ENCODE data around the gene ZNF747. TPM values are rescaled to one million over a fixed set of nuclear protein-coding genes. Genes with fewer than 3 reads are reported as not detected.

Gene ZNF747
- polyA plus RNA-seq, 1 experiment: 6.4 TPM

DNA sequence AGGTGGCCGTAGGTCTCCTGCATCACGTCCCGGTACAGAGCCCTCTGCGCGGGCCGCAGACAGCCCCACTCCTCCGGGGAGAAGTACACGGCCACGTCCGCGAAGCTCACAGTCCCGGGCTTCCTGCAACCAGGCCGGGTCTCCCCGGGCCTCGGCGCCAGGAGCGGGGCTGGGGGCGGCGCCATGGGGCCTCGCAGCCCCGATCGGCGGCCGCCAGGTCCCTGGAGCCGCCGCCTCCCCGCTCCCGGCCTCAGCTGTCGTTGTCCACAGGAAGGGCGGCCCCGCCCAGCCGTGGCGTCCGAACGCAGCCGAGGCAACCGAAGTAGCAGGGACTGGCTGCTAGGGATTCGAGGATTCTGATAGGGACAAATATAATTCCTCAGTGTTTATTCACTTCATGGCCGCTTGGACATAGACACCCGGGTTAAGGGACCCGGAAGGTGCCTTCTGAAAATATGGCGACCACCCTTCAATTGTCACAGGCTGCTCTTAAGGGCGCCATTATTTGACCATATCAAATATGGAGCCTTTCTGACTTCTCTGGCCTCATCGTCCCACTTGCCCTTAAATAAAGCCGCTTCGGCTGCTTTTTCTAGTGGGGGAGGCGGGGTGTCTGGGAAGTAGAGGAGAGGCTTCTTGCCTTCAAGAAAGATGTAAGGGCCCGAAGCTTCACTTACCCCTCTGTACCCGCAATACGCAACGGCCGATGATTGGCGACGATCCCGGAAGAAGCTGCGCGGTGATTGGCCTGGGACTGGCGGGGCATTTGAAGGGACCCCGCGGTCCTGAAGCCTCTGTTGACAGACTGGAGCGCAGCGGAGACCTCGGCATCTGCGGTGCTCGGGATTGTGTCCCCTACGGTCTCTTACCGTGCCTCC is 37.0 kb upstream of the ZNF747 start, which contains the start of gene ZNF688:
Gene ZNF688, minus strand, starts transcription at position 270 of the 878 bp plus-strand sequence. Its CDS starts 85 bp downstream, at position 185.
- DNase-seq (ENCODE audit: low read depth): peak; percentile 96
- Histone ChIP-seq H3K36me3 (ENCODE audit: control insufficient read depth, insufficient read depth, low read length) (no peaks in the 10 kb centered on the region), H3K27me3 (ENCODE audit: control insufficient read depth, insufficient read depth, low read length) (no peaks in the 10 kb centered on the region), H3K4me3 (ENCODE audit: low read depth, low read length) (peak within 1 kb of the TSS; percentile 51)
- CTCF ChIA-PET: interaction anchor here (0.7 to 1.5 kb wide), 9 partner anchors 10 to 142 kb away, joined by 3 to 7 read pairs (median 4); partner anchors contain the start of genes DCTPP1 and ZNF764
- TF ChIP-seq, protein P1, sequence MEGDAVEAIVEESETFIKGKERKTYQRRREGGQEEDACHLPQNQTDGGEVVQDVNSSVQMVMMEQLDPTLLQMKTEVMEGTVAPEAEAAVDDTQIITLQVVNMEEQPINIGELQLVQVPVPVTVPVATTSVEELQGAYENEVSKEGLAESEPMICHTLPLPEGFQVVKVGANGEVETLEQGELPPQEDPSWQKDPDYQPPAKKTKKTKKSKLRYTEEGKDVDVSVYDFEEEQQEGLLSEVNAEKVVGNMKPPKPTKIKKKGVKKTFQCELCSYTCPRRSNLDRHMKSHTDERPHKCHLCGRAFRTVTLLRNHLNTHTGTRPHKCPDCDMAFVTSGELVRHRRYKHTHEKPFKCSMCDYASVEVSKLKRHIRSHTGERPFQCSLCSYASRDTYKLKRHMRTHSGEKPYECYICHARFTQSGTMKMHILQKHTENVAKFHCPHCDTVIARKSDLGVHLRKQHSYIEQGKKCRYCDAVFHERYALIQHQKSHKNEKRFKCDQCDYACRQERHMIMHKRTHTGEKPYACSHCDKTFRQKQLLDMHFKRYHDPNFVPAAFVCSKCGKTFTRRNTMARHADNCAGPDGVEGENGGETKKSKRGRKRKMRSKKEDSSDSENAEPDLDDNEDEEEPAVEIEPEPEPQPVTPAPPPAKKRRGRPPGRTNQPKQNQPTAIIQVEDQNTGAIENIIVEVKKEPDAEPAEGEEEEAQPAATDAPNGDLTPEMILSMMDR (IDR thresholded peaks at IDR 0.05; ENCODE audit: insufficient read depth, low read depth, low read length): no peak
- POLR2A ChIA-PET: interaction anchor here (0.5 kb wide), 1 partner anchor 25 kb away, joined by 3 read pairs; no protein-coding TSS in a partner anchor

DNA sequence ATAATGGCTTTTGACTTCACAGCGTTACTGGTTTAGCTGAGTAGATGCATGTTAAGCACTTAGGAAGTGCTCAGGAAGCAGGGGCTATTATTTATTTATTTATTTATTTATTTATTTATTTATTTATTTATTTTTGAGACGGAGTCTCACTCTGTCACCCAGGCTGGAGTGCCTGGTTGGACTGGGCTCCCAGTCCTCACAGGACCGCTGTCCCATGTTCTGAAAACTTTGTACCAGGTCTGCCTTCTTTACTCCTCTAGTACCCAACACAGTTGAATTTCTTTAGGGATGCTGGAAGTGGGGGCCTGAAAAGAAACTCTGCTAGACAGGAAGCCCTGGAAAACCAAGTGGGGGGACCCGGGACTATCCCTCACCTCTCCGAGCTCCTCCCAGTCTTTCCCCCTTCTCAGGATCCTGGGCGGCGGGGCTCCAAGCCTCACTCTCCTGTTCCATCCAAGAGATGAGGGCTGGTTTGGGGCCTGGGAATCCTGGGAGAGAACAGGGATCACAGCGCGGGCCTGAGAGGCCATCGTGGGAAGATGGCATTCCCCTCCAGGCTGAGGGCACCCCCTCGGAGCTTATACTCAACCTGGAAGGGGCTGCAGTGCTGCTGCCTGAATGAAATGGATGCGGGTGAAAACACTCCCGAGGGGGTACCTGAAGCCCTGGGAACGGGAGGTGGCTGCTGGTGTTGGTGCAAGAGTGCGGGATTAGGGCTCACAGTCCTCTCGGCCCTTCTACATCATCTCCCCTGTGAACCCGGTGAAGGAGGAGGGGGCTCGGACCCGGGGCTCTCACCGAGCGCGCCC is 36.2 kb upstream of the ZNF747 start:
- DNase-seq (ENCODE audit: low read depth): no peak
- ChIA-PET CTCF (interaction anchor here (1.2 kb wide), 2 partner anchors 14 to 58 kb away, joined by 3 to 4 read pairs; no protein-coding TSS in a partner anchor), POLR2A (interaction anchor here (0.5 kb wide), 1 partner anchor 24 kb away, joined by 3 read pairs; no protein-coding TSS in a partner anchor)
- Histone ChIP-seq H3K36me3 (ENCODE audit: control insufficient read depth, insufficient read depth, low read length) (no peaks in the 10 kb centered on the region; the same call in 1 of the 2 replicates), H3K4me3 (ENCODE audit: low read depth, low read length) (peak overlapping the region; percentile 51), H3K27me3 (ENCODE audit: control insufficient read depth, insufficient read depth, low read length) (no peaks in the 10 kb centered on the region)
- TF ChIP-seq, protein P1 (IDR thresholded peaks at IDR 0.05; ENCODE audit: insufficient read depth, low read depth, low read length): no peak

DNA sequence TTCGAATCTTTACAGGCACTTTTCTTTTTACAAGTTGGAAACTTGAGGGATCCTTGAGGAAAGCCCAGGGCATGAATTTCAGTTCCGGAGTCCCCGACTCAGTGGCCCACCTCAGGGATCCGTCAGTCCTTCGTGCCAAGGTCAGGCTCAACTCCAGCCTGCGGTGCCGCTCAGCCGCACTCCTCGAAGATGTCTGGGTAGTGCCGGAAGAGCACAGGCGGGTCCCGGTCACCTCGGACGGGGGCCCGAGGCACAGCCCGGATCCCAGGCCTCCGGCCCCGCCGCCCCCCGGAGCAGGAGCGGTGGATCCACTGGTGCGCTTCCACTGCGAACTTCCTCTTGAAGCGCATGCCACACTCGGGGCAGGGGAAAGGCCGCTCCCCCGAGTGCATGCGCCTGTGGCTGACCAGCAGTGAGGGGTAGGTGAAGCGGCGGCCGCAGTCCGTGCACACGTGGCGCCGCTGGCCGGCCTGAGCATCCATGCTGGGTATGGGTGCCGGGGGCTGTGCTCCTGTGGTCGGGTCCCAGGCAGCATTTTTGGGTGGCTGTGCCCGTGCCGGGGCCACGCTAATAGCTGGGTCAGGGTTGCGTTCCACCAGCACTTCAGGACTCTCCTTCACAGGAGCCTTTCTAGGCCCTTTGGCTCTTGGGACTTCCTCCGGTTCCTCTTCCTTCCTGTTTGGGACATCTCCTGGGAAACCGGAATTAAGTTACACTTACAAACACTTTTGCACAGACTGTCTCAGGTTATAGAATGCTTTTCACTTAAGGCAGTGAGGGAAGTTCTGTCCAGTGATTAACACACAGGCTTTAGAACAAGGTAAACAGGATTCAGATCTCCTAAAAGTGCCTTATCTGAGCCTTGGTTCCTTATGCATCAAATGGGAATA is 35.3 kb upstream of the ZNF747 start:
- TF ChIP-seq, protein P1 (IDR thresholded peaks at IDR 0.05; ENCODE audit: insufficient read depth, low read depth, low read length): no peak
- no peak overlapping the region for H3K4me3 ChIP-seq (ENCODE audit: low read depth, low read length)
- DNase-seq (ENCODE audit: low read depth): no peak
- ChIA-PET POLR2A (no interaction called here), CTCF (interaction anchor here (1.2 kb wide), 2 partner anchors 15 to 59 kb away, joined by 3 to 4 read pairs; no protein-coding TSS in a partner anchor)
- no peaks in the 10 kb centered on the region; the same call in 1 of the 2 replicates for H3K36me3 ChIP-seq (ENCODE audit: control insufficient read depth, insufficient read depth, low read length)
- 0 out of 2 replicates have a peak, but pooled peaks cover 2% of the 10 kb centered on the region for H3K27me3 ChIP-seq (ENCODE audit: control insufficient read depth, insufficient read depth, low read length)

DNA sequence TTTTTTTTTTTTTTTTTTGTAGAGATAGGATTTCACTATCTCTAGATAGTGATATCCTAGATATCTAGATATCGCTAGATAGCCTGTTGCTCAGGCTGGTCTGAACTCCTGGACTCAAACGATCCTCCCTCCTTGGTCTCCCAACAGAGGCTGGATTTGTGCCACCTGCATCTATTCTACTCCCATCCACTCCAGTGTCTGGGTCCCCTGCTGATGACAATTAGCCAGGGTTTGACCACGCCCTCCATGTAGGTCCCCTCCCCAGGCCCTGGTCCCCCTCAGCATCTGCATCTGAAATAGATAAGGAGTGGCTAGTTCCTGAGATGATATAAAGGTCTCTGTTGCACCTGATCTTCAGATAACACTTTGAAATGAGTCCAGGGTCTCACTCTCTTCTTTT is 34.6 kb upstream of the ZNF747 start:
- ChIA-PET POLR2A (no interaction called here), CTCF (interaction anchor here (1.3 kb wide), 1 partner anchor 120 kb away, joined by 5 read pairs; no protein-coding TSS in a partner anchor)
- Histone ChIP-seq H3K4me3 (ENCODE audit: low read depth, low read length) (no peak overlapping the region), H3K36me3 (ENCODE audit: control insufficient read depth, insufficient read depth, low read length) (no peaks in the 10 kb centered on the region; the same call in 1 of the 2 replicates), H3K27me3 (ENCODE audit: control insufficient read depth, insufficient read depth, low read length) (0 out of 2 replicates have a peak, but pooled peaks cover 2% of the 10 kb centered on the region)
- TF ChIP-seq, protein P1 (IDR thresholded peaks at IDR 0.05; ENCODE audit: insufficient read depth, low read depth, low read length): no peak
- no peak for DNase-seq (ENCODE audit: low read depth)

All from BJ (cell line).